ENCODE results near the gene KCNH1.

DNA sequence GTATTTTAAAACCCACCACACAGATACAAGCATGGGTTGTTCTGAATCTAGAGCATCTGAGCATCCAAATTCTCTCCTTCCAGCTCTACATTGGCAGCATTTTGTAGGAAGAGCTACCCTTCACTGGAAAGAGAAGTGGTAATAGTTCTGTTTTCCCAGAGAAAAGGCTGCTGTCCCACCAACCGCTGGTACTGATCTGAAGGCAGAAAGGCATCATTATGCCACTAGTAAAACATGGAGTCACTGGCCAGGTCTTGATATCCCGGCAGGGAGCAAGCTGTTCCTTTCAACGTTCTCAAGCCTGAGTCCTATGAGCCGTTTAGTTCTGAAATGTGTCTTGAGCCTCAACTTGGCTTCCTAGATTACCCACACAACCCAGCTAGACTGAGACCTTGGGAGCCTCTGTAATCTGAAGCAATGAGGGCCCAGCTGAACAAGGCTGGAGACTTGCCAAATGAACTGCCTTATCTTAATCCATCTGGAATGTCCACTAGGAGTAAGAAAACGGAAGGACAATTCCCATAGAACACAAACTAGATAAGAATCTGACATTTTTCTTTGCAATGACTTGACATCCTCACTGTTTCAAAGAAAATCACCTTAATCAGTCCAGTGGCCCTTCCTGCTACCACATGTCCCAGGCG, 116.8 kb downstream of the KCNH1 start:
- TF ChIP-seq GATA3 (IDR thresholded peaks at IDR 0.05; ENCODE audit: low read depth, low read length) (peak; percentile 42; the same call in 1 of the 2 replicates), GATA2 (IDR thresholded peaks at IDR 0.05; ENCODE audit: low read depth, low read length) (no peak; the same call in 1 of the 2 replicates)
